Tibial artery (tissue), 4 donors: ENCODE measurements around the gene FOXF1.

Source experiments
- DNase-seq, 2 donors: peaks; one replicate each; pipeline ENCODE4 v3.0.0-alpha.2; 2019
- H3K27ac ChIP-seq, 2 donors: fragments of 200-600 bp; sonication (generic) in 1 of 2; 1 replicate in 1 of 2; 2 replicates in 1 of 2; pipeline ENCODE4 v1.5.1; 2018 to 2019; ENCODE audit warnings: mild to moderate bottlenecking in 1 of 2
- H3K27me3 ChIP-seq, 2 donors: fragments of 200-600 bp; sonication (generic) in 1 of 2; one replicate each; pipeline versions ENCODE4 v1.5.1 to v1.6.0; 2016 to 2019
- H3K36me3 ChIP-seq, 3 donors: fragments of 200-600 bp; sonication (generic) in 2 of 3; one replicate each; pipeline ENCODE4 v1.5.1; 2016 to 2019; ENCODE audit warnings: mild to moderate bottlenecking in 2 of 3
- H3K4me1 ChIP-seq, 4 donors: fragments of 200-600 bp; sonication (generic) in 2 of 4; 1 replicate in 3 of 4; 2 replicates in 1 of 4; pipeline ENCODE4 v1.5.1; 2016 to 2019
- H3K4me3 ChIP-seq, 2 donors: fragments of 200-600 bp; sonication (generic) in 1 of 2; 1 replicate in 1 of 2; 2 replicates in 1 of 2; pipeline ENCODE4 v1.5.1; 2018 to 2019; ENCODE audit warnings: mild to moderate bottlenecking in 2 of 2
- H3K9me3 ChIP-seq, 3 donors: fragments of 200-600 bp; sonication (generic) in 1 of 3; one replicate each; pipeline ENCODE4 v1.5.1; 2016 to 2019
- intact Hi-C: fragments of 100-400 bp; cut with DNase I; formaldehyde crosslinking; loops from one replicate; pipeline ENCODE4 v1.15.0; 2023; ENCODE audit warnings: low total_unique reads
- TF ChIP-seq, protein P1 (sequence below), 2 experiments: fragments of 200-600 bp in 1 of 2; fragments of 450-650 bp in 1 of 2; IDR thresholded peaks; one replicate each; pipeline ENCODE4 v1.5.1; 2017 to 2019; ENCODE audit warnings: antibody characterized with exemption in 2 of 2, mild to moderate bottlenecking in 1 of 2, moderate library complexity in 1 of 2

FOXF1 gene

DNA sequence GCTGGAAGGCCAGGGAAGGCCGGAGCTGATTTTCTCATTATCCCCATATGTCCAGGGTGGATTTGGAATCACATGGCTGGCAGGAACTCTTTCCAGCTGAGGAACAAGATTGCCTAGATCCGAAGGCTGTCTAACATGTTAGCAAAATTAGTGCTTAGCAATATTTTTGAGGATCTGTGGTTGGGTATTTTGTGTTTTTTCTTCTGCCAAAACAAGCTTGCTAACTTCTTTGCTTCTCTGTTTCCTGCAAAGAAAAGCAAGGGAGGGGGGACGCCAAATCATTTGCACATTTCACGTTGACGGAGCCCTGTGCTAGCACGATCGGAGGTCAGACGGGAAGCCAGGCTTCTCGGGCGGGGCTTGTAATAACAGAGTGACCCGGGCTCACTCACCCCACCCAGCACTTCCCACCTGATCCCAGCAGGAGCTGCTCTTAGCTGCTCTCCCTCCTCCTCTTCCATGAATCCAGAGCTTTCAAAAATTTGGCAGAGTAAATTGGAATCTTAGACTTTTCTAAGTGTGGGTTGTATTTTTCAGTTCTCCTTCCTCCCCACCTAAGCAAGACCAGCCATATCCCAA is 33.3 kb upstream of the FOXF1 start:
- no peaks in the 10 kb centered on the region for H3K4me1 ChIP-seq
- intact Hi-C loops, result no loop called here
- H3K4me3 ChIP-seq, result no peak overlapping the region
- TF ChIP-seq, protein P1, sequence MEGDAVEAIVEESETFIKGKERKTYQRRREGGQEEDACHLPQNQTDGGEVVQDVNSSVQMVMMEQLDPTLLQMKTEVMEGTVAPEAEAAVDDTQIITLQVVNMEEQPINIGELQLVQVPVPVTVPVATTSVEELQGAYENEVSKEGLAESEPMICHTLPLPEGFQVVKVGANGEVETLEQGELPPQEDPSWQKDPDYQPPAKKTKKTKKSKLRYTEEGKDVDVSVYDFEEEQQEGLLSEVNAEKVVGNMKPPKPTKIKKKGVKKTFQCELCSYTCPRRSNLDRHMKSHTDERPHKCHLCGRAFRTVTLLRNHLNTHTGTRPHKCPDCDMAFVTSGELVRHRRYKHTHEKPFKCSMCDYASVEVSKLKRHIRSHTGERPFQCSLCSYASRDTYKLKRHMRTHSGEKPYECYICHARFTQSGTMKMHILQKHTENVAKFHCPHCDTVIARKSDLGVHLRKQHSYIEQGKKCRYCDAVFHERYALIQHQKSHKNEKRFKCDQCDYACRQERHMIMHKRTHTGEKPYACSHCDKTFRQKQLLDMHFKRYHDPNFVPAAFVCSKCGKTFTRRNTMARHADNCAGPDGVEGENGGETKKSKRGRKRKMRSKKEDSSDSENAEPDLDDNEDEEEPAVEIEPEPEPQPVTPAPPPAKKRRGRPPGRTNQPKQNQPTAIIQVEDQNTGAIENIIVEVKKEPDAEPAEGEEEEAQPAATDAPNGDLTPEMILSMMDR (IDR thresholded peaks at IDR 0.05), result no peak
- H3K27me3 ChIP-seq, result peaks cover 0 to 90% of the 10 kb centered on the region in 2 donors
- H3K9me3 ChIP-seq, result peaks cover 0 to 4% (median 0%) of the 10 kb centered on the region in 3 donors
- no peak for DNase-seq
- H3K27ac ChIP-seq, result no peak overlapping the region
- H3K36me3 ChIP-seq, result no peaks in the 10 kb centered on the region

DNA sequence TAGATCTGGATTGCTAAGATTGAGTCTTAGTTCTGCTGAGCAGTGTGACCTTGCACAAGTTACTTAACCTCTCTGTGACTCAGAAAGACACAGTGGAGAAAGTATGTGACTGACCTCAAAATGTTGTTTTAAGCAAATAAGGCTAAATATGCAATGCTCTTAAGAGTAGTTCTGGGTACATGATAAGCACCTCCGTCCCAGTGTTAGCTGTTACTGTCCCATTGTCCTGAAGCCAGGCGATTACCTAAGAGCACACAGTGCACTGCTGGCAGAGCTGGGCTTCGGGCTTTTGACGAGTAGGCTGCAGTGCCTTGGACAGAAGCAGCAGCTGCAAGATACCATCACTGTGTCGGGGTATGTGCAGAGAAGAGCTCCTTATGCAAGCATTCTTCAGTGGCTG is 32.7 kb upstream of the FOXF1 start:
- H3K9me3 ChIP-seq, result no peaks in the 10 kb centered on the region
- intact Hi-C loops, result no loop called here
- H3K4me1 ChIP-seq, result no peaks in the 10 kb centered on the region
- H3K27me3 ChIP-seq, result peaks cover 0 to 89% of the 10 kb centered on the region in 2 donors
- TF ChIP-seq, protein P1 (IDR thresholded peaks at IDR 0.05), result no peak
- H3K27ac ChIP-seq, result no peak overlapping the region
- no peak for DNase-seq
- H3K36me3 ChIP-seq, result no peaks in the 10 kb centered on the region
- H3K4me3 ChIP-seq, result no peak overlapping the region

DNA sequence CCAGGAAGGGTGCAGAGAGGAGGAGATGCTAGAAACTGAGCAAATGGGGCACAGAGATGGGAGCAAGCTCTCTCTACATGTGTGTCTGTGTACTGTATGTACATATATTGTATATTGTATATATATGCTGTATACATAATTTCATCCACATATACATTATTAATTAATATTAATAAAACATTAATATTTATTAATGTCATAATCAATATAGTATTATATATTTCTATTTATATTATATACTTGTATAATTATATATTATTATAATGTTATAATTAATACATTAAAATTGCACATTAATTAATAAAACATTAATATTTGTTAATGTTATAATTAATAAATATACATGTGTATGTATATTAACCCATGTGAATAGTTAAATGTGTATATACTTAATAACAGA is 31.5 kb upstream of the FOXF1 start:
- Histone ChIP-seq H3K4me1 (no peaks in the 10 kb centered on the region), H3K27ac (no peak overlapping the region), H3K36me3 (no peaks in the 10 kb centered on the region), H3K4me3 (no peak overlapping the region), H3K27me3 (peaks cover 0 to 84% of the 10 kb centered on the region in 2 donors), H3K9me3 (peaks cover 0 to 6% (median 2%) of the 10 kb centered on the region in 3 donors)
- no peak for DNase-seq
- TF ChIP-seq, protein P1 (IDR thresholded peaks at IDR 0.05), result no peak
- intact Hi-C loops, result no loop called here

DNA sequence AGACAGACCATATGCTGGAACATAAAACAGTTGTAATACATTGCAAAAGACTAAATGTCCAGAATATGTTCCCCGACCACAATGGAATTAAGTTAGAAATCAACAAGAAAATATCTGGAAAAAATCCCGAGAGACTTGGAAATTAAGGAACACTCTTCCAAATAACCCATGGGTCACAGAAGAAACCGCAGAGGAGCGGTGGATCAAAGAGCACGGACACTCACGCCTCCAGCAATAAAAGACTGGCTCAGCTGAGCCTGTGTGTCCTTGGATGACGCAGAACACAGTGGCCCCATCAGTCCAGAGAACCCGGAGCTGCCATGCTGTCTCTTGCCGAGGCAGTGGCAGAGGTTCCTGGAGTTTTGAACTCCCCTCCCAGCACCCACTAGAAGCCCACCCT is 30.9 kb upstream of the FOXF1 start:
- Histone ChIP-seq H3K4me3 (no peak overlapping the region), H3K36me3 (no peaks in the 10 kb centered on the region), H3K4me1 (no peaks in the 10 kb centered on the region), H3K27me3 (peaks cover 0 to 86% of the 10 kb centered on the region in 2 donors), H3K9me3 (peaks cover 0 to 12% (median 9%) of the 10 kb centered on the region in 3 donors), H3K27ac (no peak overlapping the region)
- intact Hi-C loops, result no loop called here
- DNase-seq, result no peak
- TF ChIP-seq, protein P1 (IDR thresholded peaks at IDR 0.05), result no peak

DNA sequence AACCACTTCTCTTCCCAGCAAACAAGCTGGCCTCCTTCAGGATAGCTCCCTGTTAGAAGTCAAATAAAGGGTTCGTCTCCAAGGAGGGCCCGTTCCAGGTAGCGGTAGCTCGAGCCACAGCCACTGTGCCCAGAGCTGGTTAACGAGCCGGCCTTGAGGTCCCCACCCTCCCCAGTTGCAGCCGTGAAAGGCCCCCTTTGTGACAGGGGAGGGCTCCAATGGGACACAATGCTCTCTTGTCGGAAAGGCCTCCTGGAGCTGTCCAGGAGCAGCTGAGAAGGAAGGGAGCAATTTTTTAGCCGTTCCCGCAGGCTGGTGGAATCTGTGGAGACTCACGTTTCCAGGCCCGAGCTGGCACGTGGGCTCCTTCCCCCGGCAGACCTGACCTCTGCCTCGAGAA is 29.9 kb upstream of the FOXF1 start:
- Histone ChIP-seq H3K27ac (no peak overlapping the region), H3K4me3 (no peak overlapping the region), H3K9me3 (peaks cover 0 to 20% (median 17%) of the 10 kb centered on the region in 3 donors), H3K4me1 (no peaks in the 10 kb centered on the region), H3K36me3 (no peaks in the 10 kb centered on the region), H3K27me3 (peaks cover 0 to 86% of the 10 kb centered on the region in 2 donors)
- intact Hi-C loops, result no loop called here
- no peak for DNase-seq
- TF ChIP-seq, protein P1 (IDR thresholded peaks at IDR 0.05), result no peak

DNA sequence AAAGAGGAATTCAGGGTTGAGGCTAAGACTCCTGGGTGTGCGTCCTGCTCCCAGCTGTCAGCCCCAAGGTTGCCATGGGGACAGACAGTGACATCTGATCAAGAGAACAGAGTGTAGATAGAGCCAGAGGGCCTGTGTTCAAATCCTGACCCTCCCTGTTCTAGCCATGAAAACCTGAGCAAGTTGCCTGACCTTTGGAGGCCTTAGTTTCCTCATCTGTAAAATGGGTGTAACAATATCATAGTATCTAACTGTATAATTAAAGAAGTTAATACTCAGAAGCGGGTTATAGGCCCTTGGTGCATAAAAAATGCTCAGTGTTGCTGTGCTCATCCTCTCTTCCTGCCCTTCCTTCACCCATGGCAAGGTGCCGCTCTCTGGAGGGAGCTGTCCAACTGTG is 28.7 kb upstream of the FOXF1 start:
- TF ChIP-seq, protein P1 (IDR thresholded peaks at IDR 0.05), result no peak
- Histone ChIP-seq H3K9me3 (peaks cover 0 to 20% (median 17%) of the 10 kb centered on the region in 3 donors), H3K27ac (no peak overlapping the region), H3K4me3 (no peak overlapping the region), H3K4me1 (no peaks in the 10 kb centered on the region), H3K36me3 (no peaks in the 10 kb centered on the region), H3K27me3 (peaks cover 0 to 87% of the 10 kb centered on the region in 2 donors)
- intact Hi-C loops, result no loop called here
- no peak for DNase-seq
